Measurements from ENCODE around the gene ADAMTSL4. TPM values are rescaled to one million over a fixed set of nuclear protein-coding genes. Genes with fewer than 3 reads are reported as not detected.

The ADAMTSL4 gene
- total RNA-seq (10 to 100 TPM in 1 of 5 experiments, 1 to 10 TPM in 1, under 1 TPM in 3; 0.49 to 27.7 (median 0.79) TPM), polyA plus RNA-seq (under 1 TPM; 0.14 to 0.25 TPM), total RNA-seq (not detected)

DNA sequence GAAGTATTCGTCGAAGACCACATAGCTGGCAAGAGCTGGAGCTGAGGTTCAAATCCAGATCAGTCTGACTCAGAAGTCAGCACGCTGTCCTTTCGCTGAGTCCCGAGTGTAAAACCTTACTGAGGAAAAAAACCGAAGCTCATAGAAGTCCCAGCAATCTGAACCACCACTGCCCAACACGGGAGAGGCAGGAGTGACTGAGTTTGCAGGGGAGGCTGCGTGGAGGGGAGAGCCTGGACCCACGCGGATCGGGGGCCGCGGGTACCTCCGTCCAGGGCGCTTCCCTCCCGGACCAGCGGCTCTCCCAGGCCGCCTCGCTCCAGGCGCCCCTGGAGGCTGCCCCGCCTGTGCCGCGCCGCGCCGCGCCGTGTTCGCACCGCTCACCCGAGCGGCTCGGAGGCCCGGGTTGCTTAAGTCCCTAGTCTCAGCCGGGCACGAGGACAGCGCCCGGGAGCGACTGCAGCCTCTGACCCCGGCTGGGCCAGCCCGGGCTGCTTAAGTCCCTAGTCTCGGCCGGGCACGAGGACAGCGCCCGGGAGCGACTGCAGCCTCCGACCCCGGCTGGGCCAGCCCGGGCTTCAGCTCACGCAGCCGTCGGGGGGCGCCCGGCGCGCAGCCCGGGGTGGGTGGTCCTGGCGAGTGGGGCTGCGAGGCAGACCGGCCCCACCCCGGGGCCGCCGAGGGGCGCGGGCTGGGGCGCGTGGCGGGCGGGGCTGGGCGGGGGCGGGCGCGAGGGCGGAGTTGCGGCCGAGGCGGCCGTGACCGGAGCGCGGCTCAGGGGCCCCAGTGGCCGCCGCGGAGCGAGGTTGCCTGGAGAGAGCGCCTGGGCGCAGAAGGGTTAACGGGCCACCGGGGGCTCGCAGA lies at the start of gene ADAMTSL4:
Gene ADAMTSL4 (plus strand): TSS at position 777 of the 864 bp plus-strand sequence. CDS start 2,881 bp downstream, outside the sequence.
- peak in 2 of 9 donors; percentile 37 to 65 for DNase-seq
- peaks cover 6 to 38% (median 23%) of the 10 kb centered on the region in 7 donors for H3K4me1 Mint-ChIP-seq

DNA sequence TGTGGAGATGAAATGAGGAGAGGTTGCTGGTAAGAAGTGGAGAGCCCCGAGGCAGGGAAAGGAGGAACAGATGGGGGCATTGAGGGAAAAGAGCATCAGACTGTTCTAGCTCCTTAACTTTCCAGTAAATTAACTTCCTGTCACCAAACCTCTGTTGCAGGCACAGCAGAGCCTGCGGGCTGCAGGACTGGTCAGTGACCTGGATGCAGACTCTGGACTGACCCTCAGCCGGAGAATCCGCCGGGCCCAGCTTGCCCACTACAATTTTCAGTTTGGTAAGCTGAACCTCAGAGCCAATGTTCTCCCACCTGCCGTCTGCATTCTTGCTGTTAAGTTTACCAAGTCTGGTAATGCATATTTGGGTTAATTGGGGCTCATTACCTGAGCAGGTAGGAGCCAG lies 43.8 kb upstream of the ADAMTSL4 start:
- intact Hi-C loops (cut with micrococcal nuclease): no loop called here
- no peaks in the 10 kb centered on the region for H3K4me1 ChIP-seq (ENCODE audit: control insufficient read depth in 2 of 2, insufficient read depth in 2 of 2, low read length in 2 of 2)
- H3K27me3 Mint-ChIP-seq: no peaks in the 10 kb centered on the region
- peaks cover 0 to 7% (median 0%) of the 10 kb centered on the region in 7 donors for H3K4me1 Mint-ChIP-seq
- ChIA-PET POLR2A (interaction anchor here (0.6 kb wide), 1 partner anchor 14 kb away, joined by 5 read pairs; no protein-coding TSS in a partner anchor), CTCF (no interaction called here)
- ATAC-seq: no peak
- peaks cover 0 to 56% (median 8%) of the 10 kb centered on the region in 3 experiments for H3K36me3 ChIP-seq (ENCODE audit: control insufficient read depth in 2 of 3, insufficient read depth in 3 of 3, low read length in 3 of 3)
- peaks cover 0 to 1% (median 0%) of the 10 kb centered on the region in 11 donors for H3K9me3 Mint-ChIP-seq
- H3K36me3 Mint-ChIP-seq: peaks cover 17 to 35% (median 22%) of the 10 kb centered on the region in 5 donors
- H3K4me3 Mint-ChIP-seq: no peak overlapping the region
- H3K27me3 ChIP-seq (ENCODE audit: control insufficient read depth in 2 of 2, insufficient read depth in 2 of 2, low read length in 2 of 2): no peaks in the 10 kb centered on the region
- no peak overlapping the region for H3K4me3 ChIP-seq (ENCODE audit: low read length)
- H3K9me3 ChIP-seq (ENCODE audit: control insufficient read depth in 2 of 3, low read length in 3 of 3): no peaks in the 10 kb centered on the region
- H3K27ac ChIP-seq (ENCODE audit: low read depth, low read length): no peak overlapping the region
- no peak for DNase-seq
- no peak overlapping the region for H3K27ac Mint-ChIP-seq

More for the DNA sequence above, at the start of gene ADAMTSL4:
- Histone ChIP-seq H3K4me3 (ENCODE audit: low read length) (peak within 1 kb of the TSS; percentile 35), H3K4me1 (ENCODE audit: control insufficient read depth in 2 of 2, insufficient read depth in 2 of 2, low read length in 2 of 2) (peaks cover 0 to 5% of the 10 kb centered on the region in 2 donors), H3K27me3 (ENCODE audit: control insufficient read depth in 2 of 2, insufficient read depth in 2 of 2, low read length in 2 of 2) (no peaks in the 10 kb centered on the region), H3K27ac (ENCODE audit: low read depth, low read length) (no peak within 1 kb of the TSS), H3K36me3 (ENCODE audit: control insufficient read depth in 2 of 3, insufficient read depth in 3 of 3, low read length in 3 of 3) (no peaks in the 10 kb centered on the region), H3K9me3 (ENCODE audit: control insufficient read depth in 2 of 3, low read length in 3 of 3) (no peaks in the 10 kb centered on the region)
- no peaks in the 10 kb centered on the region for H3K36me3 Mint-ChIP-seq
- H3K4me3 Mint-ChIP-seq: peak within 1 kb of the TSS; percentile 77 to 88 (median 83)
- peaks cover 23 to 29% (median 26%) of the 10 kb centered on the region in 5 donors for H3K27me3 Mint-ChIP-seq
- H3K27ac Mint-ChIP-seq: peak within 1 kb of the TSS in 4 of 9 donors; percentile 35 to 71 (median 38)
- peak; percentile 71 for ATAC-seq
- ChIA-PET POLR2A (interaction anchor here (0.7 to 1.0 kb wide), 4 partner anchors 10 to 81 kb away, joined by 3 to 4 read pairs (median 3); partner anchors contain the start of genes ENSA and FALEC), CTCF (interaction anchor here (1.3 kb wide), 1 partner anchor 12 kb away, joined by 5 read pairs; no protein-coding TSS in a partner anchor)
- peaks cover 0 to 2% (median 0%) of the 10 kb centered on the region in 11 donors for H3K9me3 Mint-ChIP-seq
- intact Hi-C loops (cut with micrococcal nuclease): no loop called here

DNA sequence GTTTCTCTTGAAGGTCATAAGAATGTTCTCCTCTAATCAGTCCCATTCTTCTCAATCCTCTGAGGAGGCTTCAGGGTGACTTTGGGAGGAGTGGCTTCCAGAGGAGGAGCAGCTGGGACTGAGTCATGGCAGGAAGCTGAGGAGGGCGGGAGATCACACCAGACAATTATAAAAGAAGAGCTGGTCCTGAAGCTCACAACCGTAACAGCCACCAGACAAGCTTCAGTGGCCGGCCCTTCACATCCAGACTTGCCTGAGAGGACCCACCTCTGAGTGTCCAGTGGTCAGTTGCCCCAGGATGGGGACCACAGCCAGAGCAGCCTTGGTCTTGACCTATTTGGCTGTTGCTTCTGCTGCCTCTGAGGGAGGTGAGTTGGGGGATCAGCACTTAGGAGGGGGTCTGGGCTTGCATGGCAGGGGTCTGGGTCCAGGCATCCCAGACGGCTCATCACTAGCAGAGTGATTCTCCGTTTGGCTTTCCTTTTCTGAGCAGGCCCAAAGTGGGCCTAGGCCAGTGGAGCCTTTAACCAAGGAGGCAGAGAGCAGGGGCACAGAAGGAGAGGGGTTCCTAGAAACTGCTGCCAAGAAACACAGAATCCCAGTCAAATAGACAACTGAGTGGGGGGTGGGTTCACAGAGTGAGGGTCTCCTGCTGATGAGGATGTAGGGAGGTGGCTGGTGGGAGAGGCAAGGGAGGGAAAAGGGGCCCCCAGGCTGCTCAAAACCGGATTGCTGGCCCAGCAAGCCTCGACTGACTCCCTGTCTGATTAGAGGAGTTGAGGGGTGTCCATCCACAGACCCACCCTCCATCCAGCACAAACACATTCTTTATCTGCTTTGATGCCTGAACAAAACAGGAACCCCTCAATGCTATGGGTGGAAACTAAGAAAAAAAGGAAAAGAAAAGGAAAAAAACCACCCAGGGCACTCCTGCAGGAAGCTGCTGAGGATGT lies 41.0 kb upstream of the ADAMTSL4 start, which contains the start of gene ECM1:
Gene ECM1 (plus strand): TSS at position 198 of the 953 bp plus-strand sequence. CDS start 101 bp downstream, at position 299.
- H3K4me1 Mint-ChIP-seq: peaks cover 0 to 10% (median 0%) of the 10 kb centered on the region in 7 donors
- peaks cover 17 to 27% (median 18%) of the 10 kb centered on the region in 5 donors for H3K36me3 Mint-ChIP-seq
- ChIA-PET CTCF (no interaction called here), POLR2A (interaction anchor here (0.7 kb wide), 1 partner anchor 189 kb away, joined by 3 read pairs; the partner anchor contains the start of gene GOLPH3L)
- peaks cover 0 to 1% (median 0%) of the 10 kb centered on the region in 11 donors for H3K9me3 Mint-ChIP-seq
- no peak within 1 kb of the TSS for H3K27ac ChIP-seq (ENCODE audit: low read depth, low read length)
- H3K4me3 ChIP-seq (ENCODE audit: low read length): no peak within 1 kb of the TSS
- peak within 1 kb of the TSS in 3 of 9 donors; percentile 19 to 26 (median 20) for H3K27ac Mint-ChIP-seq
- H3K9me3 ChIP-seq (ENCODE audit: control insufficient read depth in 2 of 3, low read length in 3 of 3): no peaks in the 10 kb centered on the region
- DNase-seq (no peak), ATAC-seq (peak; percentile 64)
- H3K36me3 ChIP-seq (ENCODE audit: control insufficient read depth in 2 of 3, insufficient read depth in 3 of 3, low read length in 3 of 3): peaks cover 0 to 39% (median 8%) of the 10 kb centered on the region in 3 experiments
- no peaks in the 10 kb centered on the region for H3K27me3 ChIP-seq (ENCODE audit: control insufficient read depth in 2 of 2, insufficient read depth in 2 of 2, low read length in 2 of 2)
- H3K4me1 ChIP-seq (ENCODE audit: control insufficient read depth in 2 of 2, insufficient read depth in 2 of 2, low read length in 2 of 2): no peaks in the 10 kb centered on the region
- no peaks in the 10 kb centered on the region for H3K27me3 Mint-ChIP-seq
- no peak within 1 kb of the TSS for H3K4me3 Mint-ChIP-seq
- intact Hi-C loops (cut with micrococcal nuclease): no loop called here

DNA sequence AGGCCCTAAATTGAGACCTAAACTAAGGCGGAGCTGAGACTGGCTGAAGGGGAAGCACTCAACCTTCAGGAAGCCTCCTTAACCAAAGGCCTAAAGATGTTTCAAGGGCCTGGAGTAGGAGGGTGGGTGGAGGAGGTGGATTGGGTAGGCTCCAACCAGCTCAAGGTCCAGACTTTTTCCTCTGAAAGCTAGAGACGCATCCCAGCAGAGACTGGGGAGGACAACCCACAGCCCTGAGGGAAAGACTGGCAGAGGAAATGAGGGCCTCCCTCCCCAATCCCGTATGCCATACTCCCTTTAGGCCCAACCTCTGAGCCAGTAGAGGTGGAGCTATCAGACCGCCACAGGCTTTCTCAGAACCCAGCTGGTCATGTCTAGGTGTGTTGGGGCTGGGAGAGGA lies 40.2 kb upstream of the ADAMTSL4 start:
- no peak overlapping the region for H3K4me3 ChIP-seq (ENCODE audit: low read length)
- no peaks in the 10 kb centered on the region for H3K27me3 Mint-ChIP-seq
- CTCF ChIA-PET: no interaction called here

DNA sequence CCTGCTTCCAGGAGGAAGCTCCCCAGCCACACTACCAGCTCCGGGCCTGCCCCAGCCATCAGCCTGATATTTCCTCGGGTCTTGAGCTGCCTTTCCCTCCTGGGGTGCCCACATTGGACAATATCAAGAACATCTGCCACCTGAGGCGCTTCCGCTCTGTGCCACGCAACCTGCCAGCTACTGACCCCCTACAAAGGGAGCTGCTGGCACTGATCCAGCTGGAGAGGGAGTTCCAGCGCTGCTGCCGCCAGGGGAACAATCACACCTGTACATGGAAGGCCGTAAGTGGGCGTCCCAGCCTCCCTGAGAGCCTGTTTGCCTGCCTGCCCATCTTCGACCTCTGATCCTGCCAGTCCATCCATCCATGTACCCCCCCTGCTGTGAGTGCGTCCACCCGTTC lies 37.7 kb upstream of the ADAMTSL4 start:
- H3K9me3 ChIP-seq (ENCODE audit: control insufficient read depth in 2 of 3, low read length in 3 of 3): no peaks in the 10 kb centered on the region
- Mint-ChIP-seq H3K9me3 (peaks cover 0 to 1% (median 0%) of the 10 kb centered on the region in 11 donors), H3K27ac (no peak overlapping the region), H3K4me1 (peaks cover 6 to 20% (median 7%) of the 10 kb centered on the region in 7 donors), H3K36me3 (peaks cover 2 to 11% (median 5%) of the 10 kb centered on the region in 5 donors), H3K27me3 (no peaks in the 10 kb centered on the region), H3K4me3 (no peak overlapping the region)
- H3K36me3 ChIP-seq (ENCODE audit: control insufficient read depth in 2 of 3, insufficient read depth in 3 of 3, low read length in 3 of 3): peaks cover 0 to 10% (median 0%) of the 10 kb centered on the region in 3 experiments
- ChIA-PET POLR2A (no interaction called here), CTCF (no interaction called here)
- H3K27me3 ChIP-seq (ENCODE audit: control insufficient read depth in 2 of 2, insufficient read depth in 2 of 2, low read length in 2 of 2): no peaks in the 10 kb centered on the region
- H3K4me3 ChIP-seq (ENCODE audit: low read length): no peak overlapping the region
- no peak for ATAC-seq
- no peak for DNase-seq
- H3K4me1 ChIP-seq (ENCODE audit: control insufficient read depth in 2 of 2, insufficient read depth in 2 of 2, low read length in 2 of 2): peaks cover 0 to 5% of the 10 kb centered on the region in 2 donors
- no peak overlapping the region for H3K27ac ChIP-seq (ENCODE audit: low read depth, low read length)
- intact Hi-C loops (cut with micrococcal nuclease): no loop called here

More for the DNA sequence above, 40.2 kb upstream of the ADAMTSL4 start:
- peaks cover 15 to 24% (median 16%) of the 10 kb centered on the region in 5 donors for H3K36me3 Mint-ChIP-seq
- no peaks in the 10 kb centered on the region for H3K27me3 ChIP-seq (ENCODE audit: control insufficient read depth in 2 of 2, insufficient read depth in 2 of 2, low read length in 2 of 2)
- H3K4me3 Mint-ChIP-seq: no peak overlapping the region
- POLR2A ChIA-PET: no interaction called here
- H3K27ac Mint-ChIP-seq: no peak overlapping the region
- no peaks in the 10 kb centered on the region for H3K4me1 ChIP-seq (ENCODE audit: control insufficient read depth in 2 of 2, insufficient read depth in 2 of 2, low read length in 2 of 2)
- peaks cover 0 to 36% (median 7%) of the 10 kb centered on the region in 3 experiments for H3K36me3 ChIP-seq (ENCODE audit: control insufficient read depth in 2 of 3, insufficient read depth in 3 of 3, low read length in 3 of 3)
- intact Hi-C loops (cut with micrococcal nuclease): no loop called here
- DNase-seq (no peak), ATAC-seq (no peak)
- H3K27ac ChIP-seq (ENCODE audit: low read depth, low read length): no peak overlapping the region
- H3K9me3 ChIP-seq (ENCODE audit: control insufficient read depth in 2 of 3, low read length in 3 of 3): no peaks in the 10 kb centered on the region
- H3K9me3 Mint-ChIP-seq: peaks cover 0 to 1% (median 0%) of the 10 kb centered on the region in 11 donors
- H3K4me1 Mint-ChIP-seq: peaks cover 0 to 12% (median 0%) of the 10 kb centered on the region in 7 donors

Data from naive thymus-derived CD4-positive, alpha-beta T cell (primary cell).